Endodermal cell (in vitro differentiated cells): Measurements from ENCODE around the gene MYL3. TPM values are rescaled to one million over a fixed set of nuclear protein-coding genes. Genes with fewer than 3 reads are reported as not detected.

Experiments
- DNase-seq: peaks from one replicate; pipeline ENCODE4 v3.0.0-alpha.2; 2017
- H3K27ac ChIP-seq: 2 replicates; pipeline ENCODE4 v1.5.1; 2013; ENCODE audit warnings: mild to moderate bottlenecking, low read depth, low read length, moderate library complexity
- H3K27me3 ChIP-seq: 2 replicates; pipeline ENCODE4 v1.6.1; 2013; ENCODE audit warnings: mild to moderate bottlenecking, low read length, moderate library complexity; ENCODE audit not compliant: insufficient read depth, control insufficient read depth, poor library complexity, severe bottlenecking
- H3K36me3 ChIP-seq: 2 replicates; pipeline ENCODE4 v1.7.0; 2013; ENCODE audit warnings: mild to moderate bottlenecking, low read length, moderate library complexity; ENCODE audit not compliant: control insufficient read depth, insufficient read depth
- H3K4me1 ChIP-seq: one replicate; pipeline ENCODE4 v1.7.0; 2013; ENCODE audit warnings: low read length; ENCODE audit not compliant: control insufficient read depth, insufficient read depth
- H3K4me3 ChIP-seq: 2 replicates; pipeline ENCODE4 v1.5.1; 2013; ENCODE audit warnings: mild to moderate bottlenecking, low read length, moderate library complexity
- H3K9ac ChIP-seq: 2 replicates; pipeline ENCODE4 v1.6.1; 2013; ENCODE audit warnings: mild to moderate bottlenecking, low read length, moderate library complexity; ENCODE audit not compliant: poor library complexity, severe bottlenecking; ENCODE audit errors: extremely low read depth
- H3K9me3 ChIP-seq: 2 replicates; pipeline ENCODE4 v1.6.1; 2013; ENCODE audit warnings: mild to moderate bottlenecking, low read length, moderate library complexity; ENCODE audit not compliant: control insufficient read depth
- H3K27ac Mint-ChIP-seq: 2 replicates; pipeline ENCODE4 v1.8.0; 2020; ENCODE audit warnings: mixed read lengths
- H3K27me3 Mint-ChIP-seq: 2 replicates; pipeline ENCODE4 v1.8.0; 2021; ENCODE audit warnings: mild to moderate bottlenecking, mixed read lengths; ENCODE audit not compliant: insufficient read depth
- H3K36me3 Mint-ChIP-seq: 2 replicates; pipeline ENCODE4 v1.8.0; 2020; ENCODE audit warnings: low read depth, mixed read lengths
- H3K4me1 Mint-ChIP-seq: 2 replicates; pipeline ENCODE4 v1.8.0; 2020; ENCODE audit warnings: mixed read lengths
- H3K4me3 Mint-ChIP-seq: 2 replicates; pipeline ENCODE4 v1.8.0; 2020; ENCODE audit warnings: mild to moderate bottlenecking, moderate library complexity, mixed read lengths
- H3K9me3 Mint-ChIP-seq: 2 replicates; pipeline ENCODE4 v1.8.0; 2020; ENCODE audit warnings: mild to moderate bottlenecking, mixed read lengths
- WGBS, 2 experiments: methylation state at CpG; one replicate each; pipeline versions ENCODE4 v1.1.5 to v1.1.7; 2013; ENCODE audit warnings: missing lambda C conversion rate in 2 of 2, mixed read lengths in 1 of 2; ENCODE audit not compliant: insufficient coverage in 1 of 2, insufficient read length in 1 of 2; 5-methylcytosine and 5-hydroxymethylcytosine counted together
- total RNA-seq, 2 donors: library from RNA; stranded (reverse); fragmentation: NEBNext Ultra II Directional in 1 of 2; extraction: Animal tissue kit (Norgen Biotek cat#: 25700) in 1 of 2; gene quantifications; 2 replicates in 1 of 2; 3 replicates in 1 of 2; pipeline ENCODE4 v1.2.1, GENCODE V29; 2021
- TF ChIP-seq, protein P1 (sequence below): fragments of 200-600 bp; sonication (generic); conservative IDR thresholded peaks from 2 replicates; pipeline ENCODE4 v1.5.0; 2021; ENCODE audit warnings: antibody characterized with exemption, mild to moderate bottlenecking

Gene MYL3
- total RNA-seq, 2 donors from 2014 or later = 1.6 to 2.3 TPM

DNA sequence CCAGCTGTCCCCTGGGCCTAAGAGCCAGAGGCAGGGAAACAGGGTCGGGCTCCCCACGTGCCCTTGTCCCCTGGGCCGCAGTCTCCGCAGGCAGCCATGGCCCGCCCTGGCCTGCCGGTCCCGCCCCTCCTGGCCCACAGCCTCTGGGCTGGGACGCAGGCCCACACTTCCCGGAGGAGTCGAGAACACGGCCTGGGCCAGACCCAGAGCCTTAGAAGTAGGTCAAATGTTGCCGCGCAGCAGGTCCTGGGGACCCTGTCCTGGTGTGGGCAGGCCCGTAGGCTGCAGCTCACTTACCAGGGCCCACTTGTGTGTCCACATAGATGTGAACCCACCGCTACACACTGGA, 4.3 kb upstream of the MYL3 start:
- TF ChIP-seq, protein P1, sequence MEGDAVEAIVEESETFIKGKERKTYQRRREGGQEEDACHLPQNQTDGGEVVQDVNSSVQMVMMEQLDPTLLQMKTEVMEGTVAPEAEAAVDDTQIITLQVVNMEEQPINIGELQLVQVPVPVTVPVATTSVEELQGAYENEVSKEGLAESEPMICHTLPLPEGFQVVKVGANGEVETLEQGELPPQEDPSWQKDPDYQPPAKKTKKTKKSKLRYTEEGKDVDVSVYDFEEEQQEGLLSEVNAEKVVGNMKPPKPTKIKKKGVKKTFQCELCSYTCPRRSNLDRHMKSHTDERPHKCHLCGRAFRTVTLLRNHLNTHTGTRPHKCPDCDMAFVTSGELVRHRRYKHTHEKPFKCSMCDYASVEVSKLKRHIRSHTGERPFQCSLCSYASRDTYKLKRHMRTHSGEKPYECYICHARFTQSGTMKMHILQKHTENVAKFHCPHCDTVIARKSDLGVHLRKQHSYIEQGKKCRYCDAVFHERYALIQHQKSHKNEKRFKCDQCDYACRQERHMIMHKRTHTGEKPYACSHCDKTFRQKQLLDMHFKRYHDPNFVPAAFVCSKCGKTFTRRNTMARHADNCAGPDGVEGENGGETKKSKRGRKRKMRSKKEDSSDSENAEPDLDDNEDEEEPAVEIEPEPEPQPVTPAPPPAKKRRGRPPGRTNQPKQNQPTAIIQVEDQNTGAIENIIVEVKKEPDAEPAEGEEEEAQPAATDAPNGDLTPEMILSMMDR = no peak
- no peak overlapping the region for H3K4me3 Mint-ChIP-seq
- DNase-seq = no peak
- peaks cover 22% of the 10 kb centered on the region for H3K27me3 Mint-ChIP-seq
- Histone ChIP-seq H3K9me3 (no peaks in the 10 kb centered on the region), H3K4me1 (no peaks in the 10 kb centered on the region), H3K9ac (no peak overlapping the region), H3K36me3 (no peaks in the 10 kb centered on the region), H3K4me3 (no peak overlapping the region), H3K27me3 (no peaks in the 10 kb centered on the region), H3K27ac (no peak overlapping the region)
- H3K27ac Mint-ChIP-seq = no peak overlapping the region
- 89 to 91% methylated on average over 6 to 15 of the region's 15 CpGs for WGBS, 2 experiments
- H3K4me1 Mint-ChIP-seq = no peaks in the 10 kb centered on the region
- no peaks in the 10 kb centered on the region for H3K36me3 Mint-ChIP-seq
- no peaks in the 10 kb centered on the region for H3K9me3 Mint-ChIP-seq

DNA sequence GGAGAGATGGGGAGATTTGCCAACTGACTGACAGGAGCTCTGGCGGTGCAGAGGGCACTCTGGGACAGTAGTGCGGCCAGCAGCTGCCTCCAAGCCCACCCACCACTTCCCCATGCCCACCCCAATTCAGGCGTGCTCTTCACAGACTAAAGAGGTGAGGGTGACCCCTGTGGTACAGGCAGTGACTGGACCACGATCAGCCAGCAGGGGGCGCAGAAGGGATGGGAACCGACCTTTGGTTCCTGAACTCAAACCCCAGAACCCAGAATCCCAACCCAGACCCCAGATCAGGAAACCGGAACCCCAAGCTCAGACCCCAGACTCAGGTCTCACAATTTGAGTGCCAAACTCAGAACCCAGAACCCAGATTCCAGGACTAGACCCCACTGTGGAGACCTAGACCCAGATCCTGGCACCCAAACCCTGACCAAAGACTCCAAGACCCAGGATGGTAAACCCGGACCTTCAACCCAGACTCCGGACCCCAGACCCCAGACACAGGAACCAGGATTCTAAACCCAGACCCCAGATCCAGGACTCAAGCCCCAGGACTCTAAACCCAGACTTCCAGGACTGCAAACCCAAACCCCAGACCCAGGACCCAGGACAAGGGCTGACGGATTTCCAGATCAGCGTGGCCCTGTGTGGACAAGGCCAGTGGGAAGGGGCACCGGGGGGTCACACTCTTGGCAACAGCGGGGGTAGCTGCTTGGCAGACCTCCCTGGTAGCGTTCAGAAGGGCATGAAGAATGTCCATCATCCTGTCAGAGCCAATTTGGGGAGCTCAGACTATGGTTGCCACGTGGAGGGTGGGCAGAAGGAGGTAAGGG, 3.7 kb upstream of the MYL3 start:
- H3K36me3 ChIP-seq = no peaks in the 10 kb centered on the region
- Mint-ChIP-seq H3K4me3 (no peak overlapping the region), H3K4me1 (no peaks in the 10 kb centered on the region), H3K27me3 (peaks cover 22% of the 10 kb centered on the region), H3K9me3 (no peaks in the 10 kb centered on the region), H3K36me3 (no peaks in the 10 kb centered on the region), H3K27ac (no peak overlapping the region)
- no peak overlapping the region for H3K9ac ChIP-seq
- no peaks in the 10 kb centered on the region for H3K9me3 ChIP-seq
- peak; percentile 93 for DNase-seq
- WGBS, 2 experiments = 53 to 67% methylated on average over 3 to 15 of the region's 15 CpGs
- H3K27ac ChIP-seq = no peak overlapping the region
- H3K4me3 ChIP-seq = no peak overlapping the region
- H3K27me3 ChIP-seq = no peaks in the 10 kb centered on the region
- TF ChIP-seq, protein P1 = peak; percentile 94
- no peaks in the 10 kb centered on the region for H3K4me1 ChIP-seq

- H3K9me3 Mint-ChIP-seq = no peaks in the 10 kb centered on the region
- peaks cover 16% of the 10 kb centered on the region for H3K27me3 Mint-ChIP-seq
- no peak overlapping the region for H3K27ac ChIP-seq
- H3K27me3 ChIP-seq = no peaks in the 10 kb centered on the region
- no peak overlapping the region for H3K9ac ChIP-seq
- no peak overlapping the region for H3K4me3 ChIP-seq
- 89 to 94% methylated on average over 6 to 10 of the region's 11 CpGs for WGBS, 2 experiments
- no peak overlapping the region for H3K4me3 Mint-ChIP-seq
- H3K36me3 ChIP-seq = no peaks in the 10 kb centered on the region
- DNase-seq = no peak
- no peaks in the 10 kb centered on the region for H3K36me3 Mint-ChIP-seq
- no peak overlapping the region for H3K27ac Mint-ChIP-seq
- H3K4me1 Mint-ChIP-seq = no peaks in the 10 kb centered on the region
- TF ChIP-seq, protein P1 = no peak
- no peaks in the 10 kb centered on the region for H3K4me1 ChIP-seq
- no peaks in the 10 kb centered on the region for H3K9me3 ChIP-seq
Measured at GRCh38 chr3:46866032-46866595, 2.9 kb upstream of the MYL3 start.
